SK-N-SH treated with all-trans-retinoic acid at 6 μM for 48 hours (cell line): Measurements from ENCODE around the gene MSL2.

Experiments used
- ISL1 ChIP-seq: fragments of 250-450 bp; sonication (Bioruptor Pico); IDR thresholded peaks from 2 replicates; pipeline ENCODE4 v2.1.2; 2022; ENCODE audit warnings: mild to moderate bottlenecking, moderate library complexity
- SNAI2 ChIP-seq: fragments of 250-450 bp; sonication (Bioruptor Pico); IDR thresholded peaks from 2 replicates; pipeline ENCODE4 v1.5.0; 2020; ENCODE audit warnings: mild to moderate bottlenecking, moderate library complexity
- TCF4 ChIP-seq: fragments of 250-450 bp; sonication (Bioruptor Pico); IDR thresholded peaks from 2 replicates; pipeline ENCODE4 v1.8.0; 2021; ENCODE audit warnings: mild to moderate bottlenecking, moderate library complexity, borderline replicate concordance
- TOX ChIP-seq: fragments of 250-450 bp; sonication (Bioruptor Pico); IDR thresholded peaks from 2 replicates; pipeline ENCODE4 v1.8.0; 2021; ENCODE audit warnings: mild to moderate bottlenecking, moderate library complexity, borderline replicate concordance
- ZC3H10 ChIP-seq: fragments of 250-450 bp; sonication (Bioruptor Pico); IDR thresholded peaks from 2 replicates; pipeline ENCODE4 v1.5.1; 2021; ENCODE audit warnings: mild to moderate bottlenecking, moderate library complexity
- ZFP30 ChIP-seq: fragments of 450-650 bp; formaldehyde crosslinking; IDR thresholded peaks from 2 replicates; pipeline ENCODE4 v1.5.0; 2022; ENCODE audit warnings: mild to moderate bottlenecking, moderate library complexity
- TF ChIP-seq, protein P1 (sequence below): fragments of 250-450 bp; sonication (Bioruptor Pico); IDR thresholded peaks from 2 replicates; pipeline ENCODE4 v1.5.0; 2020; ENCODE audit warnings: mild to moderate bottlenecking, moderate library complexity
- TF ChIP-seq, protein P2 (sequence below): fragments of 250-450 bp; sonication (Bioruptor Pico); IDR thresholded peaks from 2 replicates; pipeline ENCODE4 v1.8.0; 2020; ENCODE audit warnings: mild to moderate bottlenecking, moderate library complexity, borderline replicate concordance
- TF ChIP-seq, protein P3 (sequence below): fragments of 250-450 bp; sonication (Bioruptor Pico); IDR thresholded peaks from 2 replicates; pipeline ENCODE4 v1.8.0; 2021; ENCODE audit warnings: low read depth, mild to moderate bottlenecking, moderate library complexity, borderline replicate concordance
- TF ChIP-seq, protein P4 (sequence below): fragments of 250-450 bp; sonication (Bioruptor Pico); IDR thresholded peaks from 2 replicates; pipeline ENCODE4 v1.5.1; 2021; ENCODE audit warnings: mild to moderate bottlenecking, moderate library complexity
- TF ChIP-seq, protein P5 (sequence below): fragments of 250-450 bp; sonication (Bioruptor Pico); IDR thresholded peaks from 2 replicates; pipeline ENCODE4 v1.5.1; 2020; ENCODE audit warnings: low read depth, mild to moderate bottlenecking, moderate library complexity

DNA sequence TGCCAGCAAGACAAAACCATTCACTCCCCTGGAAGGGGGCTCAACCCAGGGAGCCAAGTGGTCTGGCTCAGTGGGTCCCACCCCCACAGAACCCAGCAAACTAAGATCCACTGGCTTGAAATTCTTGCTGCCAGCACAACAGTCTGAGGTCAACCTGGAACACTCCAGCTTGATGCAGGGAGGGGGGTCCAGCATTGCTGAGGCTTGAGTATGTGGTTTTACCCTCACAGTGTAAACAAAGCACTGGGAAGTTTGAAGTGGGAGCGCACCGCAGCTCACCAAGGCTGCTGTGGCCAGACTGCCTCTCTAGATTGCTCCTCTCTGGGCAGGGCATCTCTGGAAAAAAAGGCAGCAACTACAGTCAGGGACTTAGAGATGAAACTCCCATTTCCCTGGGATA lies 81.7 kb downstream of the MSL2 start:
- TF ChIP-seq, protein P1, sequence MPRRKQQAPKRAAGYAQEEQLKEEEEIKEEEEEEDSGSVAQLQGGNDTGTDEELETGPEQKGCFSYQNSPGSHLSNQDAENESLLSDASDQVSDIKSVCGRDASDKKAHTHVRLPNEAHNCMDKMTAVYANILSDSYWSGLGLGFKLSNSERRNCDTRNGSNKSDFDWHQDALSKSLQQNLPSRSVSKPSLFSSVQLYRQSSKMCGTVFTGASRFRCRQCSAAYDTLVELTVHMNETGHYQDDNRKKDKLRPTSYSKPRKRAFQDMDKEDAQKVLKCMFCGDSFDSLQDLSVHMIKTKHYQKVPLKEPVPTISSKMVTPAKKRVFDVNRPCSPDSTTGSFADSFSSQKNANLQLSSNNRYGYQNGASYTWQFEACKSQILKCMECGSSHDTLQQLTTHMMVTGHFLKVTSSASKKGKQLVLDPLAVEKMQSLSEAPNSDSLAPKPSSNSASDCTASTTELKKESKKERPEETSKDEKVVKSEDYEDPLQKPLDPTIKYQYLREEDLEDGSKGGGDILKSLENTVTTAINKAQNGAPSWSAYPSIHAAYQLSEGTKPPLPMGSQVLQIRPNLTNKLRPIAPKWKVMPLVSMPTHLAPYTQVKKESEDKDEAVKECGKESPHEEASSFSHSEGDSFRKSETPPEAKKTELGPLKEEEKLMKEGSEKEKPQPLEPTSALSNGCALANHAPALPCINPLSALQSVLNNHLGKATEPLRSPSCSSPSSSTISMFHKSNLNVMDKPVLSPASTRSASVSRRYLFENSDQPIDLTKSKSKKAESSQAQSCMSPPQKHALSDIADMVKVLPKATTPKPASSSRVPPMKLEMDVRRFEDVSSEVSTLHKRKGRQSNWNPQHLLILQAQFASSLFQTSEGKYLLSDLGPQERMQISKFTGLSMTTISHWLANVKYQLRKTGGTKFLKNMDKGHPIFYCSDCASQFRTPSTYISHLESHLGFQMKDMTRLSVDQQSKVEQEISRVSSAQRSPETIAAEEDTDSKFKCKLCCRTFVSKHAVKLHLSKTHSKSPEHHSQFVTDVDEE (CRISPR knock-in tag): no peak
- TF ChIP-seq, protein P2, sequence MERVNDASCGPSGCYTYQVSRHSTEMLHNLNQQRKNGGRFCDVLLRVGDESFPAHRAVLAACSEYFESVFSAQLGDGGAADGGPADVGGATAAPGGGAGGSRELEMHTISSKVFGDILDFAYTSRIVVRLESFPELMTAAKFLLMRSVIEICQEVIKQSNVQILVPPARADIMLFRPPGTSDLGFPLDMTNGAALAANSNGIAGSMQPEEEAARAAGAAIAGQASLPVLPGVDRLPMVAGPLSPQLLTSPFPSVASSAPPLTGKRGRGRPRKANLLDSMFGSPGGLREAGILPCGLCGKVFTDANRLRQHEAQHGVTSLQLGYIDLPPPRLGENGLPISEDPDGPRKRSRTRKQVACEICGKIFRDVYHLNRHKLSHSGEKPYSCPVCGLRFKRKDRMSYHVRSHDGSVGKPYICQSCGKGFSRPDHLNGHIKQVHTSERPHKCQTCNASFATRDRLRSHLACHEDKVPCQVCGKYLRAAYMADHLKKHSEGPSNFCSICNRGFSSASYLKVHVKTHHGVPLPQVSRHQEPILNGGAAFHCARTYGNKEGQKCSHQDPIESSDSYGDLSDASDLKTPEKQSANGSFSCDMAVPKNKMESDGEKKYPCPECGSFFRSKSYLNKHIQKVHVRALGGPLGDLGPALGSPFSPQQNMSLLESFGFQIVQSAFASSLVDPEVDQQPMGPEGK (CRISPR knock-in tag): no peak
- TF ChIP-seq SNAI2 (CRISPR knock-in tag) (no peak), ZC3H10 (CRISPR knock-in tag) (no peak), ZFP30 (no peak), ISL1 (CRISPR knock-in tag) (no peak), TCF4 (CRISPR knock-in tag) (no peak), TOX (CRISPR knock-in tag) (no peak)
- TF ChIP-seq, protein P3, sequence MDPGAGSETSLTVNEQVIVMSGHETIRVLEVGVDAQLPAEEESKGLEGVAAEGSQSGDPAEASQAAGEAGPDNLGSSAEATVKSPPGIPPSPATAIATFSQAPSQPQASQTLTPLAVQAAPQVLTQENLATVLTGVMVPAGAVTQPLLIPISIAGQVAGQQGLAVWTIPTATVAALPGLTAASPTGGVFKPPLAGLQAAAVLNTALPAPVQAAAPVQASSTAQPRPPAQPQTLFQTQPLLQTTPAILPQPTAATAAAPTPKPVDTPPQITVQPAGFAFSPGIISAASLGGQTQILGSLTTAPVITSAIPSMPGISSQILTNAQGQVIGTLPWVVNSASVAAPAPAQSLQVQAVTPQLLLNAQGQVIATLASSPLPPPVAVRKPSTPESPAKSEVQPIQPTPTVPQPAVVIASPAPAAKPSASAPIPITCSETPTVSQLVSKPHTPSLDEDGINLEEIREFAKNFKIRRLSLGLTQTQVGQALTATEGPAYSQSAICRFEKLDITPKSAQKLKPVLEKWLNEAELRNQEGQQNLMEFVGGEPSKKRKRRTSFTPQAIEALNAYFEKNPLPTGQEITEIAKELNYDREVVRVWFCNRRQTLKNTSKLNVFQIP (CRISPR knock-in tag): no peak
- TF ChIP-seq, protein P4, sequence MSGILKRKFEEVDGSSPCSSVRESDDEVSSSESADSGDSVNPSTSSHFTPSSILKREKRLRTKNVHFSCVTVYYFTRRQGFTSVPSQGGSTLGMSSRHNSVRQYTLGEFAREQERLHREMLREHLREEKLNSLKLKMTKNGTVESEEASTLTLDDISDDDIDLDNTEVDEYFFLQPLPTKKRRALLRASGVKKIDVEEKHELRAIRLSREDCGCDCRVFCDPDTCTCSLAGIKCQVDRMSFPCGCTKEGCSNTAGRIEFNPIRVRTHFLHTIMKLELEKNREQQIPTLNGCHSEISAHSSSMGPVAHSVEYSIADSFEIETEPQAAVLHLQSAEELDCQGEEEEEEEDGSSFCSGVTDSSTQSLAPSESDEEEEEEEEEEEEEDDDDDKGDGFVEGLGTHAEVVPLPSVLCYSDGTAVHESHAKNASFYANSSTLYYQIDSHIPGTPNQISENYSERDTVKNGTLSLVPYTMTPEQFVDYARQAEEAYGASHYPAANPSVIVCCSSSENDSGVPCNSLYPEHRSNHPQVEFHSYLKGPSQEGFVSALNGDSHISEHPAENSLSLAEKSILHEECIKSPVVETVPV: no peak
- TF ChIP-seq, protein P5, sequence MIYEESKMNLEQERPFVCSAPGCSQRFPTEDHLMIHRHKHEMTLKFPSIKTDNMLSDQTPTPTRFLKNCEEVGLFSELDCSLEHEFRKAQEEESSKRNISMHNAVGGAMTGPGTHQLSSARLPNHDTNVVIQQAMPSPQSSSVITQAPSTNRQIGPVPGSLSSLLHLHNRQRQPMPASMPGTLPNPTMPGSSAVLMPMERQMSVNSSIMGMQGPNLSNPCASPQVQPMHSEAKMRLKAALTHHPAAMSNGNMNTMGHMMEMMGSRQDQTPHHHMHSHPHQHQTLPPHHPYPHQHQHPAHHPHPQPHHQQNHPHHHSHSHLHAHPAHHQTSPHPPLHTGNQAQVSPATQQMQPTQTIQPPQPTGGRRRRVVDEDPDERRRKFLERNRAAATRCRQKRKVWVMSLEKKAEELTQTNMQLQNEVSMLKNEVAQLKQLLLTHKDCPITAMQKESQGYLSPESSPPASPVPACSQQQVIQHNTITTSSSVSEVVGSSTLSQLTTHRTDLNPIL (CRISPR knock-in tag): no peak
